C4-2B (cell line): ENCODE data around the gene RAP1GAP.

ENCODE experiments used
- ZFX ChIP-seq: fragments of 450-650 bp; IDR thresholded peaks from 2 replicates; pipeline ENCODE4 v1.6.1; 2017
- TF ChIP-seq, protein P1 (sequence below): fragments of 450-650 bp; conservative IDR thresholded peaks from 2 replicates; pipeline ENCODE4 v1.5.1; 2017; ENCODE audit warnings: mild to moderate bottlenecking

DNA sequence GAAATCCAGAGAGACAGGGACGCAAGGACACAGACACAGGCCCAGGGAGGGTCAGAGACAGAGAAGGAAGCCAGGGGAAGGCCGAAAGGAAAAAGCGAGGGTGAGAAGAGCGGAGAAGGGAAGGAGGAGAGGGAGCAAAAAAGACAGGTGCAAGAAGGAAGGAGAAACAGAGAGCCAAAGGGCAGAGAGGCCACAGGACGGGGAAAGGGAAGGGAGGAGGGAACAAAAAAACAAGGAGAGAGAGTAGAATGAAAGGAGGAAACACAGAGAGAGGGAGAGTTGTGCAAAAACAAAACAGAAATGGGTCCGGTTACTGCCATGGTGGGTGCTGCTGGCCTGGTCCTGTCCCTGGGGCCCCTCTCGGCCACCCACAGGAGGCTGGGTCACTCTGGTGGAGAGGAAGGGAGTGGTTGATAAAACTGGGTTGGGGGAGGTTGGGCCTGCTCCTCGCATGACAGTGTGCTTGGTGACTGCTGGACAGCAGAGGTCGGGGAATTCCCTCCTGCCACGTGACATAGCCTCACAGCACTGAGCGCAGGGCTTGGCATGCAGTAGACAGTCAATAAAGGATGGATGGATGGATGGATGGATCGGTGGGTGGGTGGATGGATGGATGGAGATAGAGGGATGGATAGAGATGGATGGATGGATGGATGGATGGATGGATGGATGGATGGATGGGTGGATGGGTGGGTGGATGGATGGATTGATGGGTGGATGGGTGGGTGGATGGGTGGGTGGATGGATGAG, 64.8 kb downstream of the RAP1GAP start:
- TF ChIP-seq, protein P1, sequence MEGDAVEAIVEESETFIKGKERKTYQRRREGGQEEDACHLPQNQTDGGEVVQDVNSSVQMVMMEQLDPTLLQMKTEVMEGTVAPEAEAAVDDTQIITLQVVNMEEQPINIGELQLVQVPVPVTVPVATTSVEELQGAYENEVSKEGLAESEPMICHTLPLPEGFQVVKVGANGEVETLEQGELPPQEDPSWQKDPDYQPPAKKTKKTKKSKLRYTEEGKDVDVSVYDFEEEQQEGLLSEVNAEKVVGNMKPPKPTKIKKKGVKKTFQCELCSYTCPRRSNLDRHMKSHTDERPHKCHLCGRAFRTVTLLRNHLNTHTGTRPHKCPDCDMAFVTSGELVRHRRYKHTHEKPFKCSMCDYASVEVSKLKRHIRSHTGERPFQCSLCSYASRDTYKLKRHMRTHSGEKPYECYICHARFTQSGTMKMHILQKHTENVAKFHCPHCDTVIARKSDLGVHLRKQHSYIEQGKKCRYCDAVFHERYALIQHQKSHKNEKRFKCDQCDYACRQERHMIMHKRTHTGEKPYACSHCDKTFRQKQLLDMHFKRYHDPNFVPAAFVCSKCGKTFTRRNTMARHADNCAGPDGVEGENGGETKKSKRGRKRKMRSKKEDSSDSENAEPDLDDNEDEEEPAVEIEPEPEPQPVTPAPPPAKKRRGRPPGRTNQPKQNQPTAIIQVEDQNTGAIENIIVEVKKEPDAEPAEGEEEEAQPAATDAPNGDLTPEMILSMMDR: no peak
- no peak for TF ChIP-seq ZFX
